GM12878 (cell line): ENCODE results near the gene NCBP2L.

Experiments
- CEBPB ChIP-seq, 2 experiments: fragments of 150-350 bp in 1 of 2; IDR thresholded peaks; 2 replicates each; pipeline ENCODE4 v1.6.1; 2012 to 2014; ENCODE audit warnings: low read depth in 2 of 2, low read length in 2 of 2, borderline replicate concordance in 1 of 2, inconsistent platforms in 1 of 2
- EP300 ChIP-seq, 2 experiments: fragments of 150-350 bp in 1 of 2; IDR thresholded peaks; 2 replicates each; pipeline ENCODE4 v1.6.1; 2011 to 2012; ENCODE audit warnings: low read depth in 2 of 2, low read length in 2 of 2, borderline replicate concordance in 1 of 2, improper control_type of control experiment in 1 of 2, inconsistent platforms in 1 of 2; ENCODE audit not compliant: control insufficient read depth in 1 of 2
- JUND ChIP-seq: IDR thresholded peaks from 2 replicates; pipeline ENCODE4 v1.6.1; 2012; ENCODE audit warnings: low read depth, mild to moderate bottlenecking, low read length, improper control_type of control experiment, moderate library complexity
- NFYB ChIP-seq: IDR thresholded peaks from 2 replicates; pipeline ENCODE4 v1.6.1; 2011; ENCODE audit warnings: low read depth, mild to moderate bottlenecking, low read length, improper control_type of control experiment, moderate library complexity; ENCODE audit not compliant: insufficient read depth
- RAD51 ChIP-seq: fragments of 450-650 bp; IDR thresholded peaks from 2 replicates; pipeline ENCODE4 v1.6.1; 2016; ENCODE audit warnings: moderate library complexity, mild to moderate bottlenecking, inconsistent platforms
- ZNF274 ChIP-seq: IDR thresholded peaks from one replicate; pipeline ENCODE4 v1.8.0; 2011; ENCODE audit not compliant: insufficient read length, insufficient read depth
- TF ChIP-seq, protein P1 (sequence below), 3 experiments: IDR thresholded peaks in 2 of 3; conservative IDR thresholded peaks in 1 of 3; 2 replicates each; pipeline ENCODE4 v1.5.1; 2011; ENCODE audit warnings: low read depth in 3 of 3, low read length in 3 of 3, mild to moderate bottlenecking in 3 of 3, control low read depth in 2 of 3, moderate library complexity in 2 of 3, inconsistent platforms in 1 of 3, mixed read lengths in 1 of 3; ENCODE audit not compliant: control insufficient read depth in 2 of 3, insufficient read depth in 1 of 3; ENCODE audit errors: extremely low read depth in 1 of 3
- TF ChIP-seq, protein P2 (sequence below): IDR thresholded peaks from 2 replicates; pipeline ENCODE4 v1.6.1; 2012; ENCODE audit warnings: mild to moderate bottlenecking, low read depth, low read length

DNA sequence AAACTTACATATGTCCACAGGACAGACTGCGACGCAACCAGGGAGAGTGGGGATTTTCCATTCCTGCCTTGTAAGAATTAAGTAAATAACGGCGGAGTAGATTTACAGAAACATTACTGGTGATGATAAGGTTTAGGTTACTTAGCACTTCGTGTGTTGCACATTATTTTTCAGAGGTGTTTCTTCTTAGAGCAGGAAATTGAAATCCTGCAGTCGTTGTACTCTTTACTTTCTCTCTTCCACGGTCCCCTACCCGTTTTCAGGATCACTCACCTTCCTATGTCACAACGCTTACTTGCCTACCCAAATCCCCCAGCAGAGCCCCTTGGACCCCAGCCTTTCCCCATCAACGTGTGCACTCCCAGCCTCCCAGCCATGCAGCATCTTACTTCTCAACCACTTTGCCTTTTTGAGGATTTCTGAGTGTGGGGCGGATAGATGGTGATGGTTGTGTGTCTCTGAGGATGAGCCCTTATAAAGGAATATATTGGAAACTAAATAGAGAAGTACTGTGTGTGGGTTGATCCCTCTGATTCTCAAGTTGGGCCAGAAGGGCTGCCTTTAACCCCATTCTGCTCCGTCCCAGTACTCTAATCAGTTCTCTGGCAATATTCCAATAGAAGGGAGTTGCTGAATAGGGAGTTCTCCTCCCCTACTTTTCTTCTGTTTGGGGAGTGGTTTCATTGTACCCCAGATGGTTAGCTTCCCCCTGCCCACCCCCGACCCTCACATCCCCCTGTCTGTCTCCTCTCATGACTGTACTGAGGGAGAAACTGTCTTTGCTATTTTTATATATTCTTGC is 49.7 kb downstream of the NCBP2L start:
- TF ChIP-seq NFYB (no peak), ZNF274 (no peak), RAD51 (no peak), EP300 (IDR thresholded peaks at IDR 0.05; ENCODE audit: borderline replicate concordance in 1 of 2, control insufficient read depth in 1 of 2, low read depth in 2 of 2, low read length in 2 of 2) (no peak), CEBPB (IDR thresholded peaks at IDR 0.05; ENCODE audit: borderline replicate concordance in 1 of 2, low read depth in 2 of 2, low read length in 2 of 2) (no peak), JUND (no peak)
- TF ChIP-seq, protein P1, sequence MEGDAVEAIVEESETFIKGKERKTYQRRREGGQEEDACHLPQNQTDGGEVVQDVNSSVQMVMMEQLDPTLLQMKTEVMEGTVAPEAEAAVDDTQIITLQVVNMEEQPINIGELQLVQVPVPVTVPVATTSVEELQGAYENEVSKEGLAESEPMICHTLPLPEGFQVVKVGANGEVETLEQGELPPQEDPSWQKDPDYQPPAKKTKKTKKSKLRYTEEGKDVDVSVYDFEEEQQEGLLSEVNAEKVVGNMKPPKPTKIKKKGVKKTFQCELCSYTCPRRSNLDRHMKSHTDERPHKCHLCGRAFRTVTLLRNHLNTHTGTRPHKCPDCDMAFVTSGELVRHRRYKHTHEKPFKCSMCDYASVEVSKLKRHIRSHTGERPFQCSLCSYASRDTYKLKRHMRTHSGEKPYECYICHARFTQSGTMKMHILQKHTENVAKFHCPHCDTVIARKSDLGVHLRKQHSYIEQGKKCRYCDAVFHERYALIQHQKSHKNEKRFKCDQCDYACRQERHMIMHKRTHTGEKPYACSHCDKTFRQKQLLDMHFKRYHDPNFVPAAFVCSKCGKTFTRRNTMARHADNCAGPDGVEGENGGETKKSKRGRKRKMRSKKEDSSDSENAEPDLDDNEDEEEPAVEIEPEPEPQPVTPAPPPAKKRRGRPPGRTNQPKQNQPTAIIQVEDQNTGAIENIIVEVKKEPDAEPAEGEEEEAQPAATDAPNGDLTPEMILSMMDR (IDR thresholded peaks at IDR 0.05 in 2 of 3, conservative IDR thresholded peaks at IDR 0.05 in 1 of 3; ENCODE audit: control insufficient read depth in 2 of 3, extremely low read depth in 1 of 3, insufficient read depth in 1 of 3, low read depth in 3 of 3, low read length in 3 of 3), result no peak
- TF ChIP-seq, protein P2, sequence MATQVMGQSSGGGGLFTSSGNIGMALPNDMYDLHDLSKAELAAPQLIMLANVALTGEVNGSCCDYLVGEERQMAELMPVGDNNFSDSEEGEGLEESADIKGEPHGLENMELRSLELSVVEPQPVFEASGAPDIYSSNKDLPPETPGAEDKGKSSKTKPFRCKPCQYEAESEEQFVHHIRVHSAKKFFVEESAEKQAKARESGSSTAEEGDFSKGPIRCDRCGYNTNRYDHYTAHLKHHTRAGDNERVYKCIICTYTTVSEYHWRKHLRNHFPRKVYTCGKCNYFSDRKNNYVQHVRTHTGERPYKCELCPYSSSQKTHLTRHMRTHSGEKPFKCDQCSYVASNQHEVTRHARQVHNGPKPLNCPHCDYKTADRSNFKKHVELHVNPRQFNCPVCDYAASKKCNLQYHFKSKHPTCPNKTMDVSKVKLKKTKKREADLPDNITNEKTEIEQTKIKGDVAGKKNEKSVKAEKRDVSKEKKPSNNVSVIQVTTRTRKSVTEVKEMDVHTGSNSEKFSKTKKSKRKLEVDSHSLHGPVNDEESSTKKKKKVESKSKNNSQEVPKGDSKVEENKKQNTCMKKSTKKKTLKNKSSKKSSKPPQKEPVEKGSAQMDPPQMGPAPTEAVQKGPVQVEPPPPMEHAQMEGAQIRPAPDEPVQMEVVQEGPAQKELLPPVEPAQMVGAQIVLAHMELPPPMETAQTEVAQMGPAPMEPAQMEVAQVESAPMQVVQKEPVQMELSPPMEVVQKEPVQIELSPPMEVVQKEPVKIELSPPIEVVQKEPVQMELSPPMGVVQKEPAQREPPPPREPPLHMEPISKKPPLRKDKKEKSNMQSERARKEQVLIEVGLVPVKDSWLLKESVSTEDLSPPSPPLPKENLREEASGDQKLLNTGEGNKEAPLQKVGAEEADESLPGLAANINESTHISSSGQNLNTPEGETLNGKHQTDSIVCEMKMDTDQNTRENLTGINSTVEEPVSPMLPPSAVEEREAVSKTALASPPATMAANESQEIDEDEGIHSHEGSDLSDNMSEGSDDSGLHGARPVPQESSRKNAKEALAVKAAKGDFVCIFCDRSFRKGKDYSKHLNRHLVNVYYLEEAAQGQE, result no peak
